Measurements from ENCODE around the gene CELA1.
"Not testable (repeated sequence)": the region's sequence is repeated elsewhere in the genome, so short reads cannot be mapped to it uniquely, and the experiment has no call there.

The CELA1 gene

DNA sequence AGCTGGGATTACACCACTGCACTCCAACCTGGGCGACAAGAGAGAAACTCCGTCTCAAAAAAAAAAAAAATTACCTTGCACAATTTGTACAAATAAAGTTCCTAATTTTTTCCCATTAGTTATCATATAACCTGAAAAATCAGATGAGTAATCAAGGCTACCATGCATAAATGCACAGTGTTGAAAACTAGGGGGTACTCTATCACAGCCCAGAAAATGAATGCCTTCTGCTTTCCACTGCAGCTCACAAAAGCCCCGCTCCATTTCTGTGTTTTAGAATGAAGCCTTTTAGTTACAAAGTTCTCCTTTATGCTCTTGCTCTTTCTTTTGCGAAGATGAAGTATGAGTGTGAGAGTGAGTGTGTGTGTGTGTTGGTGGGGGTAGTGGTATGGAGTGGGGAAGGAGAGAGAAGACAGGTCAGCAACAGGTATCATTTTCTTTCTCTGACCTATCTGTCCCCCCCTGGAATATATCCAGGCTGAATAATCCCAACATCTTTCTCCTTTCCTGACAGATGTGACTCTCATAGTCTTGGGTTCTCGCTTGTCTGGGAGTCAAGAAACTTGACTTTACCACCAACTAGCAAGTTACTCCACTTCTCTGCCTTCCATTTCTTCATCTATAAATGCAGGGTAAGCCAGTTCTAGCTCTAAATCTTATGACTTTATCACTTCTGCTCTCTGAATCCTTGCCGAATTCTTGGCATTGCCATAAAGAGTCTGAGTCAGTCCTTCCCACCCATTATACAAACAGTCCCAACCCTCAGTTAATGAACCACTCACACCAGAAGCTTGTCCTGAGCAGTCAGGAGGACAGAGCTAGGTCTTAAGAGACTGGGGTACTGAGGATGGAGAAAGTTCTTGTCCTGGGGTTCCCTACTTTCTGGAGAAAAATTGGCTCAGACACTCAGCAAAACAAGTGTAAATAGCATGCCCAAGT, 38.6 kb downstream of the CELA1 start:
- no peak for DNase-seq

- no peak for DNase-seq
These were observed 40.0 kb downstream of the CELA1 start for GRCh38 chr12:51306507-51306906.

DNA sequence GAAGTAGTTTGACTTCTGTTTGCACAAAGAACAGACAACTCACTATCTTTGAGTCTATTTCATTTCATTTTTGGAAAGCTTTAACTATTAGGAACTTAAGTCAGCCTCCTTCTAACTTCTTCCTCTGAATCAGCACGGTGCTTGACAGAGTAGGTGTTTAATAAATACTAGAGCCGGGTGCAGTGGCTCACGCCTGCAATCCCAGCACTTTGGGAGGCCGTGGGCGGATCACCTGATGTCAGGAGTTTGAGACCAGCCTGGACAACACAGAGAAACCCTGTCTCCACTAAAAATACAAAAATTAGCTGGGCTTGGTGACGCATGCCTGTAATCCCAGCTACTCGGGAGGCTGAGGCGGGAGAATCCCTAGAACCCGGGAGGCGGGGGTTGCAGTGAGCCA, 45.7 kb downstream of the CELA1 start:
- DNase-seq: not testable (repeated sequence)

DNA sequence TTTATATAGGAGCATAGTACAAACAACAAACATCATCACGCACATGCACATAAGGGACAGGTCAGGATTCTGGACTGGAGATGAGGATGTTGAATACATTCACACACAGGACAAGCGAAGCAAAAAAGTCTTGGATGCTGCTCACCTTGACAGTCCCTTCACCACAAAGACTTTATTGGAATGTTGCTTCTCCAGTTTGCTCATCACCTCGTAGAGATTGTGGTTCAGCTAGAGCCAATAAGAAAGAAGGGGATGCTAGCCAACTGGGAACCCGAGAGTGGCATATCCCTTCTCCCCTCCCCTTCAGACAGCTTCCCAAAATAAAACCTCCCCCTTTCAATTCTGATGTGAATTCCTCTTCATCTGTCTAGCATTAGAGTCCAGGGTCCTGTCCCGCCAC, 50.8 kb downstream of the CELA1 start:
- no peak for DNase-seq

- DNase-seq: not testable (repeated sequence)
These were observed 52.4 kb downstream of the CELA1 start for GRCh38 chr12:51294097-51294496.

GRCh38 chr12:51293696-51294095, 52.8 kb downstream of the CELA1 start:
- DNase-seq: no peak

- not testable (repeated sequence) for DNase-seq
These were observed 54.6 kb downstream of the CELA1 start for GRCh38 chr12:51291603-51292513.

DNA sequence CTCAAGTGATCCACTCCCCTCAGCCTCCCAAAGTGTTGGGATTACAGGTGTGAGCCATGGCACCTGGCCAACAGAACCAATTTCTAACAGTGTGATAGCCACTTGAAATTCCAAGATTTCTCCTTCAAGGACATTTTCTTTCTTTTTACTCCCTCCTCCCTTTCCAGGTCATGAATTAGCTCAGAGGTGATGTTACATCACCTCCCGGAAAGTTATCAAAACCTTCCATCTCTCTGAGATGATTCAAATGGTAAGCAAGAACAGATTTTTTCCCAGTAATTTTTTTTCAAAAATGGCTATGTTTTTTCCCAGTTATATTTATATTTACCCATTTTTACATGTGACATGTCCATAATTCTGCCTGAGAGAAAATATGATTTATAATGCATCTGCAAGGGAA, 60.6 kb downstream of the CELA1 start:
- no peak for DNase-seq

- DNase-seq: no peak
These were observed 65.1 kb downstream of the CELA1 start for GRCh38 chr12:51281202-51281924.
